Activated CD8-positive, alpha-beta T cell treated with anti-CD3 and anti-CD28 coated beads for 36 hours (primary cell): ENCODE measurements around the gene PAX7. TPM values are rescaled to one million over a fixed set of nuclear protein-coding genes. Genes with fewer than 3 reads are reported as not detected.

Experiments used
- ATAC-seq: fragments of 200-7000 bp; cut with Tn5 transposase; one replicate; pipeline ENCODE4 v1.10.0; 2021; ENCODE audit warnings: mild to moderate bottlenecking, moderate library complexity
- CTCF ChIA-PET: fragments of 350-600 bp; sonication (Branson Sonifier 250); formaldehyde crosslinking; loops from one replicate; lab custom pipeline; 2021; ENCODE audit warnings: antibody characterized with exemption; lab: Charles Lee
- POLR2A ChIA-PET: fragments of 350-600 bp; sonication (Branson Sonifier 250); formaldehyde crosslinking; loops from one replicate; lab custom pipeline; 2021; ENCODE audit warnings: antibody characterized with exemption; lab: Charles Lee
- DNase-seq: peaks from one replicate; pipeline ENCODE4 v3.0.0-alpha.2; 2020
- H3K27ac Mint-ChIP-seq: one replicate; pipeline ENCODE4 v1.8.0; 2021; ENCODE audit warnings: mild to moderate bottlenecking, mixed read lengths
- H3K27me3 Mint-ChIP-seq: one replicate; pipeline ENCODE4 v1.8.0; 2021; ENCODE audit warnings: mixed read lengths
- H3K36me3 Mint-ChIP-seq: one replicate; pipeline ENCODE4 v1.8.0; 2021; ENCODE audit warnings: low read depth, mixed read lengths
- H3K4me1 Mint-ChIP-seq: one replicate; pipeline ENCODE4 v1.8.0; 2021; ENCODE audit warnings: low read depth, mixed read lengths
- H3K4me3 Mint-ChIP-seq: one replicate; pipeline ENCODE4 v1.8.0; 2021; ENCODE audit warnings: mild to moderate bottlenecking, moderate library complexity, mixed read lengths
- H3K9me3 Mint-ChIP-seq: one replicate; pipeline ENCODE4 v1.8.0; 2021; ENCODE audit warnings: mixed read lengths
- intact Hi-C: fragments of 100-400 bp; cut with micrococcal nuclease; formaldehyde crosslinking; loops from one replicate; pipeline ENCODE4 v1.10.0; 2022
- total RNA-seq, 2 experiments: library from RNA; stranded (reverse); gene quantifications; one replicate each; pipeline ENCODE4 v1.2.3, GENCODE V29; 2021
- TF ChIP-seq, protein P1 (sequence below): fragments of 200-600 bp; IDR thresholded peaks from one replicate; pipeline ENCODE4 v1.8.0; 2022; ENCODE audit warnings: antibody characterized with exemption, mild to moderate bottlenecking

PAX7 gene
- total RNA-seq, 2 experiments from 2014 or later, result not detected

DNA sequence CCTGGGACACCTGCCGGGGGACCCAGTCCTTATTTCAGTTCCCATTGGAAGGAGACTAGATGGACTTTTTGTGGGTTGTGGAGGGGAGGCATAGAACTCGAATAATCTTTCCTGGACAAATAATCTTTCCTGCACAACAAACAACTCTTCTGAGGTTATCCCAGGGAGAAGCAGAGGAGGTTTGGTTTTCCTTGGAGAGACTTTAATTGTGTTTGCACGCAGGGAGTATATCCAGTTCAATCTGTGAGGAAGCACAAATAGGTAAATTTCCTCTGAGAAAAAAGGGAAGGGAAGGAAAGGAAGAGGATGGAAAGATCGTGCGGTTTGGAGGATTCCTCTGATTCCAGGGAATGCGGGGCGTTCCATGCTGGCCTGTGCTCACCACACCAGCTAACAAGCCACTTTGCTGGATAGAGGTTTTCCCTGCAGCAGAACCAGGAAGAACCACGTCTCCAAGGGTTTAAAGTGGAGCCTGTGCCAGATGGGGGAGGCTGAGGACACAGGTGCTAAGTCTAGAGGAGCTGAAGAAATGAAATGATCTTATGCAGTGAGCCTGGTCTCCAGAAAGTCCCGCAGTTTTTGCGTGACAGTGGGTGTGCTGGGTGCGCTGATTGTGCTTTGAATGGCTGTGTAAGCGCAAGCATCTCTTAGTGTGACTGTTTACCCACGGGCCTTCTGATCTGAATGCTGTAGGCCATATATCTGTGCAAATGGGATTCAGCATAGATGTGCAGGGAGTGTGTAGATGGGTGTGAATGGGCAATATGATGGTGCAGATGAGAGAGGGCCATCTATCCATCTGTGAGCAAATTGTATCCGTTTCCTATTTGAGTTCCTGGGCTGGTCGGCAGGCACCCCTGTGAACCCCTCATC lies 7.6 kb downstream of the PAX7 start:
- TF ChIP-seq, protein P1, sequence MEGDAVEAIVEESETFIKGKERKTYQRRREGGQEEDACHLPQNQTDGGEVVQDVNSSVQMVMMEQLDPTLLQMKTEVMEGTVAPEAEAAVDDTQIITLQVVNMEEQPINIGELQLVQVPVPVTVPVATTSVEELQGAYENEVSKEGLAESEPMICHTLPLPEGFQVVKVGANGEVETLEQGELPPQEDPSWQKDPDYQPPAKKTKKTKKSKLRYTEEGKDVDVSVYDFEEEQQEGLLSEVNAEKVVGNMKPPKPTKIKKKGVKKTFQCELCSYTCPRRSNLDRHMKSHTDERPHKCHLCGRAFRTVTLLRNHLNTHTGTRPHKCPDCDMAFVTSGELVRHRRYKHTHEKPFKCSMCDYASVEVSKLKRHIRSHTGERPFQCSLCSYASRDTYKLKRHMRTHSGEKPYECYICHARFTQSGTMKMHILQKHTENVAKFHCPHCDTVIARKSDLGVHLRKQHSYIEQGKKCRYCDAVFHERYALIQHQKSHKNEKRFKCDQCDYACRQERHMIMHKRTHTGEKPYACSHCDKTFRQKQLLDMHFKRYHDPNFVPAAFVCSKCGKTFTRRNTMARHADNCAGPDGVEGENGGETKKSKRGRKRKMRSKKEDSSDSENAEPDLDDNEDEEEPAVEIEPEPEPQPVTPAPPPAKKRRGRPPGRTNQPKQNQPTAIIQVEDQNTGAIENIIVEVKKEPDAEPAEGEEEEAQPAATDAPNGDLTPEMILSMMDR, result no peak
- CTCF ChIA-PET, result interaction anchor here (1.7 kb wide), 1 partner anchor 25 kb away, joined by 5 read pairs; no protein-coding TSS in a partner anchor
- DNase-seq, result no peak
- intact Hi-C loops, result no loop called here
- Mint-ChIP-seq H3K36me3 (no peaks in the 10 kb centered on the region), H3K4me3 (no peak overlapping the region), H3K4me1 (peaks cover 19% of the 10 kb centered on the region), H3K27me3 (peaks cover 87% of the 10 kb centered on the region), H3K9me3 (no peaks in the 10 kb centered on the region), H3K27ac (no peak overlapping the region)
- POLR2A ChIA-PET, result no interaction called here
- ATAC-seq, result no peak

DNA sequence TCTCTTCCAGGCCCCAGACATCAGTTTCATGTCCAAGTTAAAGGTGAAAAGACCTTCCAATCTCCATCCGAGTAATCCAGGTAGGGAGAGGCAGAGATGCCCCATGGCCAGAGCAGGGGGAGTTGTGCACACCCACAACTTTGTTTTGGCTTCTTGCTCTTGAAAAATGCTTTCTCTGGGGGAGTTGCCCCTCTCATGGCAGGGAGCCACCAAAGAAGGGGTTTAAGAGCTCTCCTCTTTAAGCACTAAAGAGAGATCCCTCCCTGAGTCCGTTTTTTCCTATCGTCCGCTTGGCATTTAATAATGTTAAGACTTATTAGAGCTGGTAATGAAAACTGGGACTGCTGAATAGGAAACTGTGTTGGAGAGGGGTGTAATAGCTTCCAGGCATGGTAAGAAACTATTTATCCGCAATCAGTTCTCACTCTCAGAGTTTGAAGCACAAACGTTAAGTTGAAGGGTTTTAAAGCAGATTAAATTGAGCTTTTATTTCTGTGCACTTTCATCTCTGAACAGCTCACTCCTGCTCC lies 8.3 kb downstream of the PAX7 start:
- H3K4me3 Mint-ChIP-seq, result no peak overlapping the region
- ChIA-PET POLR2A (no interaction called here), CTCF (interaction anchor here (1.7 kb wide), 1 partner anchor 24 kb away, joined by 5 read pairs; no protein-coding TSS in a partner anchor)
- H3K4me1 Mint-ChIP-seq, result peaks cover 21% of the 10 kb centered on the region
- no peak for DNase-seq
- no peak overlapping the region for H3K27ac Mint-ChIP-seq
- no peak for ATAC-seq
- no peaks in the 10 kb centered on the region for H3K36me3 Mint-ChIP-seq
- no peaks in the 10 kb centered on the region for H3K9me3 Mint-ChIP-seq
- TF ChIP-seq, protein P1, result no peak
- intact Hi-C loops, result no loop called here
- peaks cover 85% of the 10 kb centered on the region for H3K27me3 Mint-ChIP-seq

DNA sequence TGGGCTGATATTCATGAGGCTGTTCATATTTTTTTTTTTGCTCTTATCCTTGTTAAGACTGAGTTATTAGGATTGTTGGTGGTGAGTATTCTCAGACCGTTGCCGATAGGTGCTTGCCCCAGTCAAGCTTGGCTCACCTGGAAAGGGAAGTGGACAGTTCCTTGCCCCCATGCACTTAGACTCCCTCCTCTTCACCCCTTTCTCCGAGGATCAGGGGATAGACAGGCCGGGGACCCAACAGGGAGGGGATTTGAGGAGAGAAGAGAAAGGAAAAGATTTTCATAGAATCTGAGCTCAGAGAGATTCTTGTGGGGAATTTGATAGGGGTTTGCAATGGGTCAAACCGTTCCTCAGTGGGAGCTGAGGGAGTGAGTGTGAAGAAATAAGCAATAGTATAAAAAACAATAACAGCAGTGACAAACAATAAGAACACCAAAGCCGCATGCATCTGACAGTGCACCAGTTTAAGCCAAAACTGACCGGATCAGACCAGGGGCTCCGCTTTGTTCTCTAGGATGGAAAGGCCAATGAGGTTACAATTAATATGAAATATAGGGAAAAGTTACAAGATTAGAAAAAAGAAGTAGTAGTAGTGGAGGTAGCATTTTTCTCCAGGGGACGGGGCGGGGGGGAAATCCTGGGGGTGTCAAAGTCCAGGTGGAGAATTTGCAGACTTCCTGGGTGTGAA lies 8.9 kb downstream of the PAX7 start:
- TF ChIP-seq, protein P1, result no peak
- Mint-ChIP-seq H3K27ac (no peak overlapping the region), H3K4me1 (peaks cover 26% of the 10 kb centered on the region), H3K4me3 (no peak overlapping the region), H3K9me3 (no peaks in the 10 kb centered on the region), H3K36me3 (no peaks in the 10 kb centered on the region), H3K27me3 (peaks cover 85% of the 10 kb centered on the region)
- POLR2A ChIA-PET, result no interaction called here
- no peak for DNase-seq
- no peak for ATAC-seq
- CTCF ChIA-PET, result interaction anchor here (1.7 kb wide), 1 partner anchor 23 kb away, joined by 5 read pairs; no protein-coding TSS in a partner anchor
- intact Hi-C loops, result no loop called here

DNA sequence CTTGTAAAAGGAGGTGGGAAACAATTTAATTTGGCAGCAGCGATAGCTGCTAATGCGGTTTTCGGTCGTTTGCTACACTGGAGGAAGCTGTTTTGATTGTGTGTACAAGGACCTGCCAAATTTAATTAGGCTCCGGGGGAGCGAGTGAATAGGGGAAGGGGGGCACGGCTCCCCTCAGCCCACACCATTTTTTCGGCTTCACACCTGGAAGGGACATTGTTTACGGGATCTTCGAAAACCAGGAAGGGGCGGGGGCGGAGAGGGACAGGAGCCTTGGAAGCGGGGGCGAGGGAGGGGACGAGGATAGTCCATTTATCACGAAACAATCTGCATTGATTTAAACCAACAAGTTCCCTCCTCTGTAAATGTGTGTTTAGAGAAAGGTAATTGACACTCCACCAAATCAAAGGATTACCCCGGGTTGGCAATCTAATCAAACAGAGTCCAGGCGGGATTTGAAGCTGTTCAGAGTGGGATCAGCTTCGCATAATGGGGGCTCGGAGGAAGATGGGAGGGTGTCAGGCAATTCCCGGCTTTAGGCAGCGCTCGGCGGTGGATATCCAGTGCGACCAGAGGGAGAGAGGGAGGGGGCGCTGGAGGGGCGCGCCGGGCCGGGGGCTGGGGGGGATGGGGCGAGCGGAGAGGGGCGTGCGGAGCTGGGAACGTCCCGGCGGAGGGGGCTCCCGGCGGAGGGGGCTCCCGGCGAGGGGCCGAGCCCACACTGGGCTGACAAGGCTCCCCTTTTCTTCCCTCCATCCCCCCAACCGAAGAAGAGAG lies 9.8 kb downstream of the PAX7 start:
- Mint-ChIP-seq H3K27me3 (peaks cover 87% of the 10 kb centered on the region), H3K9me3 (no peaks in the 10 kb centered on the region), H3K4me1 (peaks cover 33% of the 10 kb centered on the region), H3K27ac (no peak overlapping the region), H3K36me3 (no peaks in the 10 kb centered on the region), H3K4me3 (no peak overlapping the region)
- POLR2A ChIA-PET, result no interaction called here
- ATAC-seq (no peak), DNase-seq (no peak)
- CTCF ChIA-PET, result interaction anchor here (1.7 kb wide), 1 partner anchor 22 kb away, joined by 5 read pairs; no protein-coding TSS in a partner anchor
- intact Hi-C loops, result no loop called here
- TF ChIP-seq, protein P1, result no peak
